MG63 (cell line): ENCODE results near the gene ACTR2. TPM values are rescaled to one million over a fixed set of nuclear protein-coding genes. Genes with fewer than 3 reads are reported as not detected.

Source experiments
- DNase-seq: peaks from one replicate; pipeline ENCODE4 v3.0.0-alpha.2; 2020
- H3K27me3 ChIP-seq: fragments of 250-450 bp; sonication (Bioruptor Pico); 2 replicates; pipeline ENCODE4 v1.5.1; 2020; ENCODE audit warnings: mild to moderate bottlenecking, moderate library complexity
- H3K36me3 ChIP-seq: fragments of 250-450 bp; sonication (Bioruptor Pico); 2 replicates; pipeline ENCODE4 v1.5.1; 2020; ENCODE audit warnings: mild to moderate bottlenecking, moderate library complexity
- H3K4me3 ChIP-seq: fragments of 250-450 bp; sonication (Bioruptor Pico); 2 replicates; pipeline ENCODE4 v1.5.1; 2020; ENCODE audit warnings: mild to moderate bottlenecking, moderate library complexity
- H3K9me3 ChIP-seq: fragments of 250-450 bp; sonication (Bioruptor Pico); 2 replicates; pipeline ENCODE4 v1.5.1; 2020; ENCODE audit warnings: mild to moderate bottlenecking, moderate library complexity
- total RNA-seq: library from RNA; depleted of rRNA; stranded (reverse); fragments of >200 nt; shearing (Covaris generic); gene quantifications from 2 replicates; pipeline ENCODE4 v1.2.3, GENCODE V29; 2014; ENCODE audit warnings: low replicate concordance

Gene ACTR2
- total RNA-seq, 1 experiment from 2014 or later: 26.9 TPM

DNA sequence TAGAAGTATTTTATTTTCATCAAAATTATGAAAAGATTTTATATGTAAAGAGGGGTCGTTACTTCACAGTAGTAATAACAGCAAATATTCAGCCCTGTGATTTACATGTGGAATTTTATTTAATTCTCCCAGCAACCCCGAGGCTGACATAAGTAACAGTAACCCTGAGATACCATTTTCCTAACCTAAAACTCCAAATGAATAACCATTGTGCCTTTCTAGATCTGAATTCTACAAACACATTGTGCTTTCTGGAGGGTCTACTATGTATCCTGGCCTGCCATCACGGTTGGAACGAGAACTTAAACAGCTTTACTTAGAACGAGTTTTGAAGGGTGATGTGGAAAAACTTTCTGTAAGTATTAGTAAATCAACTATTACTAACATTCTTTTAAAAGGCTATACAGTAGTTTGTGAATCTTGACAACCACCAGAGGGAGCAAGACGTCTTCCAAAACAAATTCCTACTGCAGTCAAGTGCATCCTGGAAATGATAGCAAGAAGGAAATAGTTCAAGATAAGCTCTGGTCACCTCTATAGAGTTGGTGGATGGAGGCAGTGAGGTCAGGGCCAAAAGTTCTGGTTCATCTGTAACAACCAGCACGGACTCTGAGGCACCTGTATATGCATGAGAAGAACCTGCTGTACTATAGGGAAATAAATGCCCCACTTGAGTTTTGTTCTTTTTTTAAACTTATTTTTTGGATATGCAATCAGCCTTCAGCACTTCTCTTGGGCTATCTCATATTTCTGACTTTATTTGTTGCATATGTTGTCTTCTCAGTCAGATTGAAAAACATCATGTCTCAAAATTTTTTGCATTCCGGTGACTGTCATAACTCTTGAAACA lies 37.4 kb downstream of the ACTR2 start:
- Histone ChIP-seq H3K9me3 (no peaks in the 10 kb centered on the region), H3K4me3 (no peak overlapping the region), H3K36me3 (peaks cover 65% of the 10 kb centered on the region), H3K27me3 (no peaks in the 10 kb centered on the region)
- DNase-seq: no peak

DNA sequence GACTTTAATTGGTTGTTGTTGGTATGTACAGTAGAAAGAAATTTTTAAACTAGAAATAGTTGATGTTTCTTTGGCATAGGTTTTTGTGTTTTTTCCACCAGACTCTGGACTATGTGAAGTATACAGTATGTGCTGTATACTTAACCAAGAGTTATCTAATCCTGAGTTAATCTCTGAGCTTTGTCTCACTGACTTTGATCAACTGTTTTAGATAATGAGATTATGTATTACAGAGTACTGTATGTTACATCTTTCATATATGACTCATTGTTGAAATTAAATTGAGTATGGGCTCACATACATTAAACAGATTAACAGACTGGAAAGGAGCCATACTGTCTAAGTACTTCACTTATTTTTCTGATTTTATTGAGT lies 38.0 kb downstream of the ACTR2 start:
- DNase-seq: no peak
- no peak overlapping the region for H3K4me3 ChIP-seq
- H3K36me3 ChIP-seq: peaks cover 65% of the 10 kb centered on the region
- no peaks in the 10 kb centered on the region for H3K27me3 ChIP-seq
- H3K9me3 ChIP-seq: no peaks in the 10 kb centered on the region

DNA sequence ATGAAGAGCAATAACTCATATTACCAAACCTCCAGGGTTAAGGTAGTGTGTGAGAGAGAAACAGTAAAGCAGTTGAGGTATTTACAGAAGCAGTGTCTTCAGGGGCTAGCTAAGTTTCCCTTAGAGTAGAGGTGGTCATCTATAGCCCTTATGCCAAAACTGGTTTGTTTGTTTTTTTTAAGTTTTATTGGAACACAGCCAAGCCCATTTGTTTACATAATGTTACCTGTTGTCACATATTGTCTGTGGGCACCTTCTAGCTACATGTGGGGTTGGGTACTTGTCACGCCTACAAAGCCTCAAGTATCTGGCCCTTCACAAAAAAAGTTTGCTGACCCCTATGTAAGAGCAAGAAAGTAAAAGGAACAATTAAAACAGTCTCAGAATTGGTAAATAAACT lies 39.4 kb downstream of the ACTR2 start:
- peaks cover 65% of the 10 kb centered on the region for H3K36me3 ChIP-seq
- H3K9me3 ChIP-seq: no peaks in the 10 kb centered on the region
- no peak for DNase-seq
- H3K4me3 ChIP-seq: no peak overlapping the region
- no peaks in the 10 kb centered on the region for H3K27me3 ChIP-seq

DNA sequence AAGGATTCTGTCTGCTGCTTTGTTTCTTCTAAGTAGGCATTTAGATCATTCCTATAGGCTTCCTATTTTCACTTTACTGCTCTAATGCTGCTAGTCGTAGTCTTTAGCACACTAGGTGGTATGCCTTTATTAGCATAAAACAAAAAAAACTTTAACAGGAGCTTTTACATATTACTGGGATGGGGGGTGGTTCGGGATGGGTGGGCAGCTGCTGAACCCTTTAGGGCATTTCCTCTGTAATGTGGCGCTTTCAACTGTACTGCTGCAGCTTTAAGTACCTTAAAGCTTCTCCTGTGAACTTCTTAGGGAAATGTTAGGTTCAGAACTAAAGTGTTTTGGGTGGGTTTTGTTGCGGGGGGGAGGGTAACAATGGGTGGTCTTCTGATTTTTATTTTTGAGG lies 41.3 kb downstream of the ACTR2 start:
- Histone ChIP-seq H3K9me3 (no peaks in the 10 kb centered on the region), H3K36me3 (peaks cover 70% of the 10 kb centered on the region), H3K4me3 (no peak overlapping the region), H3K27me3 (no peaks in the 10 kb centered on the region)
- no peak for DNase-seq

DNA sequence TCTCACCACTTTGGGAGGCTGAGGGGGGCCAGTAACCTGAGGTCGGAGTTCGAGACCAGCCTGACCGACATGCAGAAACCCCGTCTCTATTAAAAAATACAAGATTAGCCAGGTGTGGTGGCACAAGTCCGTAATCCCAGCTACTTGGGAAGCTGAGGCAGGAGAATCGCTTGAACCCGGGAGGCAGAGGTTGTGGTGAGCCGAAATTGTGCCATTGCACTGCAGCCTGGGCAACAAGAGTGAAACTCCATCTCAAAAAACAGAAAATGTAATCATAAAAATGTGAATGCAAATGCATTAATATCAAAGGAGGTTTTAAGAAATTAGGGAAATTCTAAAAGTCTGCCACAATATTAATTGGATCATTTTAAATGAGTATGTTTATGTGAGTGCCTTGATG lies 45.7 kb downstream of the ACTR2 start:
- peaks cover 42% of the 10 kb centered on the region for H3K36me3 ChIP-seq
- no peak for DNase-seq
- no peaks in the 10 kb centered on the region for H3K27me3 ChIP-seq

DNA sequence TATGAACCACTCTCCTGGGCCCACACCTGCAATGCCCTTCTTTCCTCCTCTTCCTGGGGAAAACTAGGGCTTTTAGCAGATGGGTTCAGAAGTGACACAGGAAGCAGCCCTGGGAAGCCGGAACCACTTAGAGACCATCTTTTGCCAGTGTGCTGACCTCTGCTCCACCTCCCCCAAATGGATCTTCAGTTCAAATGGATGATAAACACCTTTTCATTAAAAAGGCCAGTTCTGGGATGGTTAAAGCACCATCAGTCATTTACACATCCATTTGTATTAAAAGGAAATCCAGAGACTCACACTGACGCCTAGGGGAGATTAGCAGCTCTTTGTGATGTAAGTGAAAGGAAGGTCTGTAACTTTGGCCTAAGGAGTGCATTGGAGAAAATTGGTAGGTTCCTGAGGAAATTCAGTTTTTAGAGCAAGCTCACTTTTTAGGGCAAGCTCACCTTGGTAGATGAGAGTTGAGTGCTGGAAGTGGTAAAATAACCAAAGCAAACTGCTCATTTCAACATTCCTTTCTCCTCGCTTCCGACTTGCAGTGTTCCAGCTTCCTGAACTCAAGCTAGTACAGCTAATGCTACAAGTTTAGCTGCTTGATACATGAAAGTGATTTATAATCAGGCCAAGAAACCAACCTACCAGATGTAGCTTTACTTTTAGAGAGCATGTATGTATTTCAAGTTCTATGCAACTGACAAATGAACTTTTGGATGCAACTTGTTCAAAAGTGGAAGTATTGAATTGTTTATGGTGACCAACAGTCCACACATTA lies 47.7 kb downstream of the ACTR2 start:
- no peak for DNase-seq
- Histone ChIP-seq H3K36me3 (peaks cover 41% of the 10 kb centered on the region), H3K9me3 (no peaks in the 10 kb centered on the region), H3K4me3 (no peak overlapping the region), H3K27me3 (no peaks in the 10 kb centered on the region)

More for the DNA sequence above, 45.7 kb downstream of the ACTR2 start:
- H3K9me3 ChIP-seq: no peaks in the 10 kb centered on the region
- H3K4me3 ChIP-seq: no peak overlapping the region

DNA sequence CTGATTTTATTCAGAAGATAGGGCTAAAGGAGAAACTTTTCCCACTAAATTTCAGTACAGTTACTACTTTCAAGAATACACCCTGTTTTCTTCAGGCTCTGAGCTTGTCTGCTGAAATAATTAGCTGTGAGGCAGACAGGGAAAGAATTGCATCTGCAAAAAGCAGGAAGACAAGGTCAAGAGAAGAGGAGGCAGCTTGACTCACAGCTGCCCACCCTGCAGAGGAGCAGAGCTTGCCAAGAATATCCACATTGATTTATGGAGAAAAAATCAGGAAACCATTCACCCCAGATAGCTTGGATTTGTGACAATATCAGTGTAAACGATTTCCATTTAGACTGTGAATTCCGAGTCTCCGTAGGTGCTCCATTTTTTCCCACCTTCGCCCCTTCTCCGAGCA lies 49.0 kb downstream of the ACTR2 start:
- Histone ChIP-seq H3K36me3 (peaks cover 33% of the 10 kb centered on the region), H3K9me3 (no peaks in the 10 kb centered on the region), H3K27me3 (no peaks in the 10 kb centered on the region), H3K4me3 (no peak overlapping the region)
- DNase-seq: no peak

DNA sequence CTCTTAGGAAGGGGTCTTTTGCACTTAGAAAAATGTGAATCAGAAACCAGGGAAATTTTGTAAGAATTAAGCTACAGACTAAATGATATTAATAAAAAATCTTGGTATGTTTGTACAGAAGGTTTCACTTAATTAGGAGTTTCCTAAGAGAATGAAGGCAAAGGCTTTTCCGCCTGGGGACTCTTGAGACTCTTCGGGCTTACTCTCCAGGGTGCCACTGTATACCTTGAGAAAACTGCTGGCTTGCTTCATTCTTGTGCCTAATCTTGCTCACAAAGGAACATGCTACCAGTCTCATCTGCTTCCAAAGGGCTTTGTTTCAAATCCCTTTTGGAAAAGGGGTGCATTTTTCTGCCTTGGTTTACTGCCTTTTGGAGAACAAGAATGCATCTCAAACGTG lies 49.5 kb downstream of the ACTR2 start:
- no peaks in the 10 kb centered on the region for H3K27me3 ChIP-seq
- H3K9me3 ChIP-seq: no peaks in the 10 kb centered on the region
- no peak for DNase-seq
- H3K4me3 ChIP-seq: no peak overlapping the region
- peaks cover 28% of the 10 kb centered on the region for H3K36me3 ChIP-seq

DNA sequence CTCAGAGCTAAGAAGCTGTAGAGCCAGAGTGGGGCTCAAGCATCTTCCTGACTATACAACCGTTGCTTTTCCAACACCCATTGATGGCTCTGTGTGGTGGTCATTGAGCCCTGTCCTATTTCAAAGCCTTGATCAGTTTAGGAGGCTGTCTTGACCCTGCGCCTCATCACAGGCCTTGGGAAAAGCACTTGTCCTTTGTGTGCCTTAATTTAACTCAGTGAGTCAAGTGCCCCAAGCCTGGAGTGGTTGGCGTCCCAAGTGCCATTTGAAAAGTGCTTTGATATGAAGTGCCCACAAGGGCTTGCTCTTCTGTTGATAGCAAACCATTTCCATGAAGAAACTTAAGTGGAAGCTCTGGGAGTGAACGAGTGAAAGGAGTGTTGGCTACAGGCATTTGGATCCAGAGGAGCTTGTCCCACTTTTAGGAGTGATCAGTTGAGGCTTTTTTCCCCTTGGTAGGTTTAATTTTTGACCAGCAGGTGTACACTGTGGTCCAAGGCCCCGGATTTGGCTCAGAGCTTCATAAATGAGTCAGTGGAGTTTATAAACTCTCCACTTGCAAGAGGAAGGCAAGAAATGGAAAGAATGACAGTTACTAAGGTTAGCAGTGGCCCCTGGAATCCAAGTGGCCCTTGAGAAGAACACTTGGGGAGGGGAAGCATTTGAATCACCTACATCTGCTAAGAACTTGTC lies 50.3 kb downstream of the ACTR2 start:
- DNase-seq: peak; percentile 31
- Histone ChIP-seq H3K36me3 (peaks cover 20% of the 10 kb centered on the region), H3K9me3 (no peaks in the 10 kb centered on the region), H3K4me3 (no peak overlapping the region), H3K27me3 (no peaks in the 10 kb centered on the region)

DNA sequence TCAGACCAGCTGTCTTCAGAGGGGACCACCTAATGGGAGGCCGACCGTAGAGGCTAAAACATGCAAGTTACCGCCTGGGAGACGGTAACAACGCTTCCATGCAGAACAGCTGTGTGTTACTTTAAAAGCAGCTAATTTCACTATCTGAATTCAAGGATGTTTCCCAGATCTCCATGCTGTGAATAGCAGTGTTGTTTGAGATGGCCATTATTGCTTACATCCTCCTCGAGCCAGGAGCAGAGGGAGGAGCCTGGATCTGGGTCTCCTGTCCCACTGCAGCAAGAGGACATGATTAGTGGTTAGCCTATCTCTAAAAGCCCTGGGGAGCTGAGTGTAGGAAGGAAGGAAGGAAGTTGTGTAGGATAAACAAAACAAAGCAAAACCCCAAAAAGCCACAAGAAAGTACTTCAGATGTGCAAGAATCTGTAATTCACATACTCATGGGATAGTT lies 50.9 kb downstream of the ACTR2 start:
- no peaks in the 10 kb centered on the region for H3K27me3 ChIP-seq
- no peak overlapping the region for H3K4me3 ChIP-seq
- no peaks in the 10 kb centered on the region for H3K9me3 ChIP-seq
- DNase-seq: no peak
- H3K36me3 ChIP-seq: peaks cover 14% of the 10 kb centered on the region

DNA sequence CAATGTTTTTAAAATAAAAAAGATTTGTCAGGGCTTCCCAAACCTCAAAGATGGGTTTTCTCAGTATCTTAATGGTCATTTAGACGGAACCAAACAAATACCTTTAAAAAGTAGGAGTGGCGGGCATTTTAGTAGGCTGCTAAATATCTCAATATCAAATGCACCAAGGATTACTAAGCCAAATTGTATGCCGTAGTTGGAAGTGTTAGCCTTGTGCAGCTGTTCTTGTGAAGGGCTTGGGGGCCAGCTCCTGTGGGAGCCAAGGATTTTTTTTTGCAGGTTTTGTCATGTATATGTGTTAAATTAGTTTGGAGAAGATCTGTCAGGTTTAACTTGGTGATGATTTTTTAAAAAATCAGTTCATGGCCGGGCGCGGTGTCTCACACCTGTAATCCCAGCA lies 52.1 kb downstream of the ACTR2 start:
- no peak for DNase-seq
- Histone ChIP-seq H3K27me3 (no peaks in the 10 kb centered on the region), H3K36me3 (peaks cover 7% of the 10 kb centered on the region; the same call in 1 of the 2 replicates), H3K4me3 (no peak overlapping the region), H3K9me3 (no peaks in the 10 kb centered on the region)

DNA sequence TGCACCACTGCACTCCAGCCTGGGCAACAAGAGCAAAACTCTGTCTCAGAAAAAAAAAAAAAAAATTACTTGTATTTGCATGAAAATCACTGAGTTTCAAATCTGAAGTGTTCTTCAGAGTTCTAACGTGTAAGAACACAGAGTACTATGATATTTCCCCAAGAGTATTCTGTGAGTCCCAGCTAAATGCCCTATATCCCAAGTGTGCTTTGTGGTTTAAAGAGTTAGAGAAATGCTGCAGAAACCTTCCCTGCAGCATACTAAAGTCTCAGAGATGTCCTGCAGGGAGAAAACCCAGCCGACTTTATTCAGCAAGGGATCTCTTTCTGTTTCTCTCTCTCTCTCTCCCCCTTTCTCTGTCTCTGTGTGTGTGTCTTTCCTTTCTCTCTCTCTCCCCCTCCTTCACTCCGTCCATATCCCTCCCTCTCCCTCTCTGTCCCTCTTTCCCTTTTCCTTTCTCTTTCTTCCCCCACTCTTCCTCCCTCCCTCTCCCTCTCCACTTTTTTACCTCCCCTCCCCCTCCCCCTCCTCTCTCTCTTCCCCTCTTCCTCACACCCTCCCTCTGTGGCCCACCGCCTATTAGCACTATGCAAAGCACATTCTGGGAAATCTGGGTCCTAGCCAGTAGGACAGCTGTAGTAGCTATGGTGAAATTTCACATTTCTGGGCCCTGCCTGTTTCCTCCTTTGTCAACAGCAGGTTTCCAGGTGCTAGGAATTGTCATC lies 54.2 kb downstream of the ACTR2 start:
- H3K9me3 ChIP-seq: no peaks in the 10 kb centered on the region
- DNase-seq: no peak
- no peaks in the 10 kb centered on the region for H3K36me3 ChIP-seq
- no peaks in the 10 kb centered on the region for H3K27me3 ChIP-seq
- no peak overlapping the region for H3K4me3 ChIP-seq

DNA sequence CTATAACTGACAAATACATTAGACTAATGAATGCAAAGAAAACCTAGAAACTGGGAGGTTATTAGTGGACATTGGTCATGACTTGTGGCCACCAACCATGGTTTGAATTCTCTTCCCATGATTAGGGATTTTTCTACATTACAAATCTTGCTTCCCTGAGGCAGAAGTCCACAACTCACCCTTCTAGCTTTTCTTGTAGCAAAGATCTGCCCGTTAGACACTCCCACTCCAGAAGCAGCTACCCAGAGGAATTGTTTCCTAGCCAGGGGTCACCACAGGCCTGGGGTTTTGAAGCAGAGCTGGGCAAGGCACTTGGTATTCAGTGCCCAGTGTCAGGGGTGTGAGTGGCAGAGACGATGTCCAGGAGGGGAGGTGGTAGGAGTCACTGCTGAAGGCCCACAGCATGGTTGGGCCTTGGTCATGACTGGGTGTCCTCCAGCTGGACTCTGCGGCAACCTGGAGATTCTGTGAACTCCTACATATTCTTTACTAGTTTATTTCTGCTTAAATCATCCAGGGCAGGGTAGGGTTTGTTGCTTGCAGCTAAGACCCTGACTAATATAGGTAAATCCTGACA lies 54.9 kb downstream of the ACTR2 start:
- Histone ChIP-seq H3K36me3 (no peaks in the 10 kb centered on the region), H3K4me3 (no peak overlapping the region), H3K9me3 (no peaks in the 10 kb centered on the region), H3K27me3 (no peaks in the 10 kb centered on the region)
- DNase-seq: no peak

DNA sequence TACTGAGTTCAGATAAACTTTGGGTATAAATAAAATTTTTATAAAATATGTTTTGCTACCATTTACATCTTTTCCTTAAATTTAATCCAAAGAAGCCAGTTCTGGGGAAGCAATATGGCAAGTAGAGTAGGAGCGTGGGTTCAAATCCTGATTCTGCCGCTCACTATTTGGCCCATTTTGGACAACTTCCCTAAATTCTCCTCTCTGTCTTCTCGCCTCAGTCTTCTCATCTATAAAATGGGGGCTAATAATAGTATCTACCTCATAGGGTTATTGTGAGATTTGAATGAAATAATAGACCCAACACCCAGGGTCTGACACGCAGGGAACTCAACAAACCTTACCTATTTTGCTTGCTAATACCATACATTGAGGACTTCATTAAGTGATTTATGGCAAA lies 59.7 kb downstream of the ACTR2 start:
- no peaks in the 10 kb centered on the region for H3K27me3 ChIP-seq
- no peaks in the 10 kb centered on the region for H3K9me3 ChIP-seq
- H3K36me3 ChIP-seq: no peaks in the 10 kb centered on the region
- DNase-seq: no peak
- H3K4me3 ChIP-seq: no peak overlapping the region

DNA sequence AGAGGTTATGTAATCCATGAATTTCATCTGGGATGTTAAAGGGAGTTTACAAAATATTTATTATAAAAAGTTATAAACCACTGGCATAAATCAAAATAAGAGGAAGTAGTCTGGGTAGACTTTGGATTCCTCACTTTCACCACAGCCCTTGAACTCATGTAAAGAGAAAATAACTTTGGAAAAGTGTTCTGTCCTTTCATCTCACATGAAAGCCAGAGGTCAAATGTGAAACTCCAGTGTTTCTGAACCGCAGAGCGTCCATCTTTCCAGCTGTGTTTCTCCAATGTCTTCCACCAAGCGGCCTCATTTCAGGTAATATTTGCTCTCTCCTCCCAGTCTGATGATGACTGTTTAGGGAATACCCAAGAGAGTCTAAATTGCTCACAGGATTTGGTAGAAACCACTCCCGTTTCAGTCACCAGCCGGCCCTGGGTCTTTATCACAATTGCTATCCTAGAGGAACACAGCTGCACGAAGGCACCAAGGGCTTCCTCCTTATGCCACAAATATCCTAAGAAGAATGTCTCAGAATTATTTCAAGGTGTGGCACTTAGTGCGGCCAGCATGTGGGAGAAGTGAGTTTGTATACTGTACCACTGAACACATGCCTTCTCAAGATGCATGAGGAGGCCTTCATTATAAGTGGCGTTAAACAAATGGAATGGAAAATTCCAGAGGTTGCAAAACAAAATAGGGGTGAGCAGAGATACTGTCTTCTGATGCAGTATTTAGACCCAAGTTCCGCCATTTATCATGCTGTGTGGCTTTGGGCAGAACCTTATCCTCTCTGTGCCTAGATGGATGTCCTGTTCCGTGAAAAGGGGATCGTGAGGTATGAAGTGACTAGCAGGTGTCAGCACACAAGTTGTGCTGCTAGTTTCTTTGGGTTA lies 63.8 kb downstream of the ACTR2 start:
- DNase-seq: no peak

DNA sequence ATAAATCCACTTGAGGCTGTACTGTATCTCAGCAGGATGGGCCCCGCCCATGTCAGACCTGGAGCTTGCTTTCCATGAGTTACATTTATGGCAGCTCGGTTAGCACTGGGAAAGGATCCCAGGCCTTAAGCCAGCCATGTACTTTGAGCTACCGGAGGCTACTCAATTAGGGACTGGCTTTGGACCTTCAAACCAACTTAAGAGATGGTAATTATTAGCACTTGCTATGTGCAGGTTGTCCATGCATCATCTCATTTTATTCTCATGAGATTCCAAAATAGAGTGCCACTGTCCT lies 64.4 kb downstream of the ACTR2 start:
- no peaks in the 10 kb centered on the region for H3K9me3 ChIP-seq
- H3K4me3 ChIP-seq: no peak overlapping the region
- no peak for DNase-seq
- H3K36me3 ChIP-seq: no peaks in the 10 kb centered on the region
- no peaks in the 10 kb centered on the region for H3K27me3 ChIP-seq

More for the DNA sequence above, 63.8 kb downstream of the ACTR2 start:
- Histone ChIP-seq H3K4me3 (no peak overlapping the region), H3K27me3 (no peaks in the 10 kb centered on the region), H3K36me3 (no peaks in the 10 kb centered on the region), H3K9me3 (no peaks in the 10 kb centered on the region)
